HCT116 (cell line): ENCODE measurements around the gene UTP18. TPM values are rescaled to one million over a fixed set of nuclear protein-coding genes. Genes with fewer than 3 reads are reported as not detected.

Experiments
- ATAC-seq: fragments of 200-7000 bp; cut with Tn5 transposase; 2 replicates; pipeline ENCODE4 v1.9.1; 2020; ENCODE audit warnings: mild to moderate bottlenecking, moderate library complexity
- BruUV-seq: library from RNA; stranded (reverse); fragments of 400-500 nt; replicated peaks from 2 replicates; lab custom pipeline; 2021; lab: Mats Ljungman, UMichigan
- CTCF ChIA-PET: fragments of 300-600 bp; sonication (Branson Sonifier 250); formaldehyde crosslinking; loops from one replicate; lab custom pipeline; 2021; ENCODE audit warnings: antibody characterized with exemption; lab: Charles Lee
- POLR2A ChIA-PET: fragments of 300-600, 350-600 bp; sonication (Branson Sonifier 250); formaldehyde crosslinking; loops from one replicate; lab custom pipeline; 2021; ENCODE audit warnings: antibody characterized with exemption; lab: Charles Lee
- RAD21 ChIA-PET, 2 experiments: fragments of 300-600 bp; sonication (Branson Sonifier 250); formaldehyde crosslinking; loops; one replicate each; lab custom pipeline; 2023; ENCODE audit warnings: low total read pairs in 2 of 2; ENCODE audit not compliant: uncharacterized antibody in 2 of 2, unreplicated experiment in 2 of 2, low non-redundant PET in 1 of 2; lab: Charles Lee
- DNase-seq: peaks from one replicate; pipeline ENCODE4 v3.0.0-alpha.2; 2010; ENCODE audit warnings: low read depth, low spot score
- H2AFZ ChIP-seq: fragments of 200-600 bp; shearing (Covaris generic), sonication (generic); 2 replicates; pipeline ENCODE4 v1.6.1; 2017; ENCODE audit warnings: low read depth, mixed run types, mixed read lengths, antibody characterized with exemption, low read length; ENCODE audit not compliant: poor library complexity, severe bottlenecking
- H3K27ac ChIP-seq: 2 replicates; pipeline ENCODE4 v1.5.1; 2012; ENCODE audit warnings: low read depth, low read length
- H3K27me3 ChIP-seq: fragments of 200-600 bp; sonication (generic); 2 replicates; pipeline ENCODE4 v1.6.1; 2016; ENCODE audit warnings: mixed run types, low read length, mixed read lengths; ENCODE audit not compliant: insufficient read depth
- H3K36me3 ChIP-seq, 2 experiments: fragments of 200-500 bp in 1 of 2; fragments of 200-600 bp in 1 of 2; sonication (Bioruptor generic) in 1 of 2; sonication (generic) in 1 of 2; 2 replicates each; pipeline versions ENCODE4 v1.5.1 to v1.6.1; 2014 to 2016; ENCODE audit warnings: low read length in 2 of 2, inconsistent platforms in 1 of 2, mixed read lengths in 1 of 2, mixed run types in 1 of 2; ENCODE audit not compliant: insufficient read depth in 2 of 2, control insufficient read depth in 1 of 2
- H3K4me1 ChIP-seq, 2 experiments: fragments of 200-600 bp in 1 of 2; sonication (generic) in 1 of 2; 2 replicates each; pipeline versions ENCODE4 v1.5.1 to v1.6.1; 2012 to 2017; ENCODE audit warnings: low read length in 2 of 2, inconsistent platforms in 1 of 2, mild to moderate bottlenecking in 1 of 2, mixed read lengths in 1 of 2, mixed run types in 1 of 2, moderate library complexity in 1 of 2; ENCODE audit not compliant: insufficient read depth in 2 of 2, control insufficient read depth in 1 of 2
- H3K4me2 ChIP-seq: fragments of 200-600 bp; sonication (generic); 2 replicates; pipeline ENCODE4 v1.6.1; 2017; ENCODE audit warnings: mixed run types, low read length, mixed read lengths
- H3K4me3 ChIP-seq, 2 experiments: fragments of 200-600 bp in 1 of 2; sonication (generic) in 1 of 2; replicated peaks in 1 of 2; 2 replicates each; pipeline ENCODE4 v1.5.1; 2011 to 2016; ENCODE audit warnings: low read length in 2 of 2, control low read depth in 1 of 2, low read depth in 1 of 2, mild to moderate bottlenecking in 1 of 2, mixed read lengths in 1 of 2, mixed run types in 1 of 2
- H3K79me2 ChIP-seq: fragments of 200-600 bp; sonication (generic); 2 replicates; pipeline ENCODE4 v1.6.1; 2017; ENCODE audit warnings: mild to moderate bottlenecking, mixed run types, low read length, moderate library complexity, mixed read lengths; ENCODE audit not compliant: insufficient read depth
- H3K9ac ChIP-seq: fragments of 200-600 bp; sonication (generic); 2 replicates; pipeline ENCODE4 v1.6.1; 2016; ENCODE audit warnings: low read length, mixed read lengths
- H3K9me2 ChIP-seq: fragments of 200-600 bp; sonication (generic), shearing (Covaris generic); 2 replicates; pipeline ENCODE4 v1.6.1; 2017; ENCODE audit warnings: mixed run types, mild to moderate bottlenecking, moderate library complexity; ENCODE audit not compliant: insufficient read depth
- H3K9me3 ChIP-seq, 2 experiments: fragments of 200-500 bp in 1 of 2; fragments of 200-600 bp in 1 of 2; sonication (Bioruptor generic) in 1 of 2; sonication (generic) in 1 of 2; 2 replicates each; pipeline ENCODE4 v1.6.1; 2014 to 2017; ENCODE audit warnings: low read length in 2 of 2, mixed read lengths in 2 of 2, inconsistent platforms in 1 of 2, low read depth in 1 of 2, mild to moderate bottlenecking in 1 of 2, mixed run types in 1 of 2, moderate library complexity in 1 of 2; ENCODE audit not compliant: control insufficient read depth in 1 of 2, insufficient read depth in 1 of 2
- H4K20me1 ChIP-seq: fragments of 200-600 bp; sonication (generic), shearing (Covaris generic); 2 replicates; pipeline ENCODE4 v1.6.1; 2017; ENCODE audit warnings: mixed run types, mild to moderate bottlenecking, moderate library complexity; ENCODE audit not compliant: insufficient read depth
- CEBPB ChIP-seq: IDR thresholded peaks from 2 replicates; pipeline ENCODE4 v1.6.1; 2012; ENCODE audit warnings: low read depth
- CTCF ChIP-seq, 3 experiments: fragments of 200-600 bp in 1 of 3; sonication (generic) in 1 of 3; IDR thresholded peaks in 2 of 3; conservative IDR thresholded peaks in 1 of 3; 2 replicates each; pipeline ENCODE4 v1.5.1; 2012 to 2017; ENCODE audit warnings: low read depth in 2 of 3, low read length in 2 of 3, antibody characterized with exemption in 1 of 3, borderline replicate concordance in 1 of 3, control low read depth in 1 of 3, mild to moderate bottlenecking in 1 of 3, mixed read lengths in 1 of 3, mixed run types in 1 of 3, moderate library complexity in 1 of 3; ENCODE audit not compliant: insufficient read depth in 1 of 3
- EGR1 ChIP-seq: IDR thresholded peaks from 2 replicates; pipeline ENCODE4 v1.6.1; 2012; ENCODE audit warnings: low read depth
- ELF1 ChIP-seq: IDR thresholded peaks from 2 replicates; pipeline ENCODE4 v1.6.1; 2012; ENCODE audit warnings: low read depth, borderline replicate concordance
- EZH2 ChIP-seq: fragments of 200-600 bp; sonication (generic); IDR thresholded peaks from 2 replicates; pipeline ENCODE4 v1.6.1; 2017; ENCODE audit warnings: antibody characterized with exemption, mixed run types
- EZH2phosphoT487 ChIP-seq: fragments of 200-600 bp; IDR thresholded peaks from 2 replicates; pipeline ENCODE4 v1.6.1; 2018; ENCODE audit warnings: antibody characterized with exemption, borderline replicate concordance
- FOSL1 ChIP-seq: IDR thresholded peaks from 2 replicates; pipeline ENCODE4 v1.6.1; 2012; ENCODE audit warnings: low read depth
- JUND ChIP-seq: IDR thresholded peaks from 2 replicates; pipeline ENCODE4 v1.6.1; 2012
- MAX ChIP-seq: IDR thresholded peaks from 2 replicates; pipeline ENCODE4 v1.6.1; 2012
- POLR2A ChIP-seq: IDR thresholded peaks from 2 replicates; pipeline ENCODE4 v1.7.0; 2011; ENCODE audit warnings: borderline replicate concordance; ENCODE audit not compliant: insufficient read depth, insufficient read length; ENCODE audit errors: extremely low read depth
- POLR2AphosphoS5 ChIP-seq: IDR thresholded peaks from 2 replicates; pipeline ENCODE4 v1.6.1; 2011; ENCODE audit warnings: mild to moderate bottlenecking, low read depth, low read length, moderate library complexity
- RAD21 ChIP-seq: IDR thresholded peaks from 2 replicates; pipeline ENCODE4 v1.6.1; 2012; ENCODE audit warnings: low read depth, mild to moderate bottlenecking
- SIN3A ChIP-seq: IDR thresholded peaks from 2 replicates; pipeline ENCODE4 v1.6.1; 2012; ENCODE audit warnings: low read depth
- SP1 ChIP-seq: IDR thresholded peaks from 2 replicates; pipeline ENCODE4 v1.6.1; 2012; ENCODE audit warnings: low read depth
- SRF ChIP-seq: IDR thresholded peaks from 2 replicates; pipeline ENCODE4 v1.6.1; 2012; ENCODE audit warnings: low read depth
- TCF7L2 ChIP-seq: IDR thresholded peaks from 2 replicates; pipeline ENCODE4 v1.7.0; 2011; ENCODE audit warnings: borderline replicate concordance, inconsistent platforms; ENCODE audit not compliant: insufficient read depth, insufficient read length; ENCODE audit errors: extremely low read depth
- ZBTB33 ChIP-seq: IDR thresholded peaks from 2 replicates; pipeline ENCODE4 v1.6.1; 2011; ENCODE audit warnings: mild to moderate bottlenecking, low read length, moderate library complexity; ENCODE audit not compliant: insufficient replicate concordance; ENCODE audit errors: extremely low read depth
- ZFX ChIP-seq: fragments of 450-650 bp; IDR thresholded peaks from 2 replicates; pipeline ENCODE4 v1.6.1; 2017
- intact Hi-C: fragments of 100-400 bp; cut with micrococcal nuclease; formaldehyde crosslinking; loops from 2 replicates; pipeline ENCODE4 v1.10.0; 2022
- total RNA-seq: library from RNA; stranded (reverse); gene quantifications from one replicate; pipeline ENCODE4 v1.2.1, GENCODE V29; 2021; ENCODE audit not compliant: unreplicated experiment
- TF ChIP-seq, protein P1 (sequence below): IDR thresholded peaks from 2 replicates; pipeline ENCODE4 v1.6.1; 2012
- TF ChIP-seq, protein P2 (sequence below): IDR thresholded peaks from 2 replicates; pipeline ENCODE4 v1.6.1; 2012; ENCODE audit warnings: low read depth

Gene UTP18
- total RNA-seq, 1 experiment from 2014 or later = 92.6 TPM

GRCh38 chr17:51269991-51270390 lies 9.6 kb downstream of the UTP18 start:
- no peaks in the 10 kb centered on the region for H3K9me3 ChIP-seq
- RAD21 ChIA-PET = no interaction called here
- no peaks in the 10 kb centered on the region for H3K9me2 ChIP-seq
- CTCF ChIA-PET = no interaction called here
- H3K4me3 ChIP-seq = no peak overlapping the region
- no peak overlapping the region for H3K9ac ChIP-seq
- BruUV-seq = no TSS peak
- no peaks in the 10 kb centered on the region for H3K4me1 ChIP-seq
- H2AFZ ChIP-seq = no peak overlapping the region
- ATAC-seq (no peak), DNase-seq (no peak)
- POLR2A ChIA-PET = interaction anchor here (1.1 kb wide), 1 partner anchor 9 kb away, joined by 3 read pairs; no protein-coding TSS in a partner anchor
- peaks cover 59 to 72% of the 10 kb centered on the region in 2 experiments for H3K36me3 ChIP-seq
- intact Hi-C loops = no loop called here
- H3K4me2 ChIP-seq = no peak overlapping the region
- H4K20me1 ChIP-seq = peaks cover 19% of the 10 kb centered on the region; the same call in 1 of the 2 replicates
- TF ChIP-seq SP1 (no peak), ZFX (no peak), CEBPB (no peak), POLR2AphosphoS5 (no peak), ELF1 (no peak), EZH2 (no peak), ZBTB33 (no peak), JUND (no peak), SIN3A (no peak), CTCF (IDR thresholded peaks at IDR 0.05 in 2 of 3, conservative IDR thresholded peaks at IDR 0.05 in 1 of 3; ENCODE audit: borderline replicate concordance in 1 of 3, insufficient read depth in 1 of 3, low read depth in 2 of 3, low read length in 2 of 3) (no peak), POLR2A (no peak), FOSL1 (no peak), RAD21 (no peak), EZH2phosphoT487 (no peak), EGR1 (no peak), MAX (no peak), SRF (no peak), TCF7L2 (no peak)
- TF ChIP-seq, protein P1, sequence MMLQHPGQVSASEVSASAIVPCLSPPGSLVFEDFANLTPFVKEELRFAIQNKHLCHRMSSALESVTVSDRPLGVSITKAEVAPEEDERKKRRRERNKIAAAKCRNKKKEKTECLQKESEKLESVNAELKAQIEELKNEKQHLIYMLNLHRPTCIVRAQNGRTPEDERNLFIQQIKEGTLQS = no peak
- TF ChIP-seq, protein P2, sequence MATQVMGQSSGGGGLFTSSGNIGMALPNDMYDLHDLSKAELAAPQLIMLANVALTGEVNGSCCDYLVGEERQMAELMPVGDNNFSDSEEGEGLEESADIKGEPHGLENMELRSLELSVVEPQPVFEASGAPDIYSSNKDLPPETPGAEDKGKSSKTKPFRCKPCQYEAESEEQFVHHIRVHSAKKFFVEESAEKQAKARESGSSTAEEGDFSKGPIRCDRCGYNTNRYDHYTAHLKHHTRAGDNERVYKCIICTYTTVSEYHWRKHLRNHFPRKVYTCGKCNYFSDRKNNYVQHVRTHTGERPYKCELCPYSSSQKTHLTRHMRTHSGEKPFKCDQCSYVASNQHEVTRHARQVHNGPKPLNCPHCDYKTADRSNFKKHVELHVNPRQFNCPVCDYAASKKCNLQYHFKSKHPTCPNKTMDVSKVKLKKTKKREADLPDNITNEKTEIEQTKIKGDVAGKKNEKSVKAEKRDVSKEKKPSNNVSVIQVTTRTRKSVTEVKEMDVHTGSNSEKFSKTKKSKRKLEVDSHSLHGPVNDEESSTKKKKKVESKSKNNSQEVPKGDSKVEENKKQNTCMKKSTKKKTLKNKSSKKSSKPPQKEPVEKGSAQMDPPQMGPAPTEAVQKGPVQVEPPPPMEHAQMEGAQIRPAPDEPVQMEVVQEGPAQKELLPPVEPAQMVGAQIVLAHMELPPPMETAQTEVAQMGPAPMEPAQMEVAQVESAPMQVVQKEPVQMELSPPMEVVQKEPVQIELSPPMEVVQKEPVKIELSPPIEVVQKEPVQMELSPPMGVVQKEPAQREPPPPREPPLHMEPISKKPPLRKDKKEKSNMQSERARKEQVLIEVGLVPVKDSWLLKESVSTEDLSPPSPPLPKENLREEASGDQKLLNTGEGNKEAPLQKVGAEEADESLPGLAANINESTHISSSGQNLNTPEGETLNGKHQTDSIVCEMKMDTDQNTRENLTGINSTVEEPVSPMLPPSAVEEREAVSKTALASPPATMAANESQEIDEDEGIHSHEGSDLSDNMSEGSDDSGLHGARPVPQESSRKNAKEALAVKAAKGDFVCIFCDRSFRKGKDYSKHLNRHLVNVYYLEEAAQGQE = no peak
- no peaks in the 10 kb centered on the region for H3K27me3 ChIP-seq
- H3K79me2 ChIP-seq = peaks cover 93% of the 10 kb centered on the region
- H3K27ac ChIP-seq = no peak overlapping the region
